Measurements from ENCODE around the gene GREB1. TPM values are rescaled to one million over a fixed set of nuclear protein-coding genes. Genes with fewer than 3 reads are reported as not detected.

Gene GREB1
- total RNA-seq, 1 experiment from 2014 or later = 16.5 TPM

- H3K23ac ChIP-seq (ENCODE audit: insufficient read length, low read depth, low read length) = no peak overlapping the region
- DNase-seq = no peak
- H3K56ac ChIP-seq (ENCODE audit: insufficient read length, low read depth, low read length) = no peak overlapping the region
- H3K23me2 ChIP-seq (ENCODE audit: insufficient read length, low read depth, low read length, poor library complexity, severe bottlenecking) = no peaks in the 10 kb centered on the region
- H4K91ac ChIP-seq (ENCODE audit: insufficient read length, low read depth, low read length) = no peak overlapping the region
- H3K27ac ChIP-seq (ENCODE audit: insufficient read length, low read depth, low read length) = no peak overlapping the region
- H3K4ac ChIP-seq (ENCODE audit: low read depth, low read length) = no peak overlapping the region
- H2BK15ac ChIP-seq (ENCODE audit: low read depth, low read length) = no peak overlapping the region
- Mint-ChIP-seq H3K27ac (peak overlapping the region in 1 of 3 experiments; percentile 44; a peak in 1 of 7 replicates), H3K4me3 (no peak overlapping the region), H3K4me1 (no peaks in the 10 kb centered on the region), H3K27me3 (ENCODE audit: low read depth) (no peaks in the 10 kb centered on the region), H3K9me3 (peaks cover 7 to 9% of the 10 kb centered on the region in 2 experiments; a peak in 4 of 5 replicates), H3K36me3 (ENCODE audit: insufficient read depth in 1 of 3, low read depth in 3 of 3) (peaks cover 0 to 11% (median 10%) of the 10 kb centered on the region in 3 experiments; a peak in 5 of 7 replicates)
- H3K9me3 ChIP-seq (ENCODE audit: control insufficient read depth, low read depth, low read length) = no peaks in the 10 kb centered on the region
- H2BK5ac ChIP-seq (ENCODE audit: insufficient read length, low read length) = no peak overlapping the region
- H3K14ac ChIP-seq (ENCODE audit: insufficient read depth, low read length) = no peak overlapping the region
- H3K18ac ChIP-seq (ENCODE audit: insufficient read length, low read depth, low read length) = no peak overlapping the region
- no peak overlapping the region for H4K8ac ChIP-seq (replicated peaks; ENCODE audit: insufficient read length, low read depth, low read length)
- no peaks in the 10 kb centered on the region for H3K27me3 ChIP-seq (ENCODE audit: insufficient read depth, low read length)
- H3T11ph ChIP-seq (ENCODE audit: low read length) = no peak overlapping the region
- H3K79me2 ChIP-seq (ENCODE audit: insufficient read depth, low read length) = peaks cover 4% of the 10 kb centered on the region; the same call in 1 of the 2 replicates
- no peak overlapping the region for H2BK20ac ChIP-seq (ENCODE audit: low read depth, low read length, poor library complexity, severe bottlenecking)
- H2AK5ac ChIP-seq (ENCODE audit: insufficient read length, low read length) = no peak overlapping the region
- H3K9ac ChIP-seq (ENCODE audit: extremely low read depth, insufficient read length, low read length) = no peak overlapping the region
- H2BK12ac ChIP-seq (ENCODE audit: insufficient read length, low read depth, low read length) = no peak overlapping the region
- H4K20me1 ChIP-seq (ENCODE audit: control insufficient read depth, insufficient read depth, insufficient read length) = no peaks in the 10 kb centered on the region
- no peaks in the 10 kb centered on the region for H3K4me1 ChIP-seq (ENCODE audit: insufficient read depth, low read length)
- no peak overlapping the region for H2BK120ac ChIP-seq (ENCODE audit: low read depth, low read length, poor library complexity, severe bottlenecking)
- H3K4me2 ChIP-seq (ENCODE audit: insufficient read depth, insufficient read length, low read length) = no peak overlapping the region
- no peak for TF ChIP-seq CTCF (conservative IDR thresholded peaks at IDR 0.05)
- no peak overlapping the region for H4K5ac ChIP-seq (ENCODE audit: insufficient read length, low read depth, low read length)
- H2AFZ ChIP-seq (ENCODE audit: low read length) = no peak overlapping the region
- WGBS (ENCODE audit: extremely low coverage, insufficient read length, low lambda C conversion rate) = no CpG with 5 or more reads among the region's 11 CpGs
- H3K79me1 ChIP-seq (ENCODE audit: insufficient read depth, low read depth, low read length, poor library complexity, severe bottlenecking) = no peaks in the 10 kb centered on the region
These were observed 27.9 kb upstream of the GREB1 start for GRCh38 chr2:11505652-11506610.
